HEK293 (cell line): ENCODE results near the gene KCNIP2.
A peak's percentile ranks its signal among the peaks of the same experiment; 100 is the strongest.

ENCODE experiments used
- AEBP2 ChIP-seq: fragments of 450-650 bp; formaldehyde crosslinking; IDR thresholded peaks from 2 replicates; pipeline ENCODE4 v1.5.1; 2016; ENCODE audit warnings: missing biosample characterization, missing genetic modification characterization, borderline replicate concordance
- BCL6B ChIP-seq: fragments of 450-650 bp; formaldehyde crosslinking; IDR thresholded peaks from 2 replicates; pipeline ENCODE4 v1.5.1; 2017; ENCODE audit warnings: missing biosample characterization, missing genetic modification characterization
- EGR2 ChIP-seq: fragments of 450-650 bp; formaldehyde crosslinking; IDR thresholded peaks from 2 replicates; pipeline ENCODE4 v1.5.1; 2016; ENCODE audit warnings: low read depth, missing biosample characterization, missing genetic modification characterization
- FEZF1 ChIP-seq: fragments of 450-650 bp; formaldehyde crosslinking; IDR thresholded peaks from 2 replicates; pipeline ENCODE4 v1.5.1; 2016; ENCODE audit warnings: missing biosample characterization, missing genetic modification characterization
- GLIS1 ChIP-seq: fragments of 450-650 bp; formaldehyde crosslinking; IDR thresholded peaks from 2 replicates; pipeline ENCODE4 v1.5.1; 2016; ENCODE audit warnings: missing biosample characterization, missing genetic modification characterization
- MYNN ChIP-seq: fragments of 450-650 bp; formaldehyde crosslinking; IDR thresholded peaks from 2 replicates; pipeline ENCODE4 v1.5.1; 2016; ENCODE audit warnings: missing biosample characterization, missing genetic modification characterization, borderline replicate concordance
- SP3 ChIP-seq: fragments of 450-650 bp; formaldehyde crosslinking; IDR thresholded peaks from 2 replicates; pipeline ENCODE4 v1.5.1; 2016; ENCODE audit warnings: missing biosample characterization, missing genetic modification characterization
- TRIM28 ChIP-seq: IDR thresholded peaks from 2 replicates; pipeline ENCODE4 v1.6.1; 2011; ENCODE audit warnings: low read length, control low read depth, borderline replicate concordance
- ZBTB8A ChIP-seq: fragments of 450-650 bp; formaldehyde crosslinking; IDR thresholded peaks from 2 replicates; pipeline ENCODE4 v1.5.1; 2016; ENCODE audit warnings: missing biosample characterization, missing genetic modification characterization
- ZFP3 ChIP-seq: fragments of 450-650 bp; formaldehyde crosslinking; IDR thresholded peaks from 2 replicates; pipeline ENCODE4 v1.5.1; 2016; ENCODE audit warnings: low read depth, missing biosample characterization, missing genetic modification characterization
- ZFP37 ChIP-seq: fragments of 450-650 bp; formaldehyde crosslinking; IDR thresholded peaks from 2 replicates; pipeline ENCODE4 v1.5.1; 2016; ENCODE audit warnings: missing biosample characterization, missing genetic modification characterization
- ZIC2 ChIP-seq: fragments of 450-650 bp; formaldehyde crosslinking; IDR thresholded peaks from 2 replicates; pipeline ENCODE4 v1.5.1; 2016; ENCODE audit warnings: missing biosample characterization, missing genetic modification characterization
- ZNF112 ChIP-seq: fragments of 450-650 bp; formaldehyde crosslinking; IDR thresholded peaks from 2 replicates; pipeline ENCODE4 v1.5.0; 2017; ENCODE audit warnings: missing biosample characterization, missing genetic modification characterization
- ZNF26 ChIP-seq: fragments of 450-650 bp; formaldehyde crosslinking; IDR thresholded peaks from 2 replicates; pipeline ENCODE4 v1.5.1; 2016; ENCODE audit warnings: missing biosample characterization, missing genetic modification characterization
- ZNF274 ChIP-seq, 2 experiments: fragments of 200-500 bp in 1 of 2; fragments of 450-650 bp in 1 of 2; sonication (Bioruptor generic) in 1 of 2; formaldehyde crosslinking in 1 of 2; IDR thresholded peaks; 2 replicates each; pipeline versions ENCODE4 v1.5.1 to v1.6.1; 2014 to 2016; ENCODE audit warnings: borderline replicate concordance in 1 of 2, inconsistent platforms in 1 of 2, low read length in 1 of 2, missing biosample characterization in 1 of 2, missing genetic modification characterization in 1 of 2
- ZNF292 ChIP-seq: fragments of 450-650 bp; formaldehyde crosslinking; IDR thresholded peaks from 2 replicates; pipeline ENCODE4 v1.5.1; 2016; ENCODE audit warnings: low read depth, missing biosample characterization, missing genetic modification characterization, borderline replicate concordance
- ZNF302 ChIP-seq: fragments of 450-650 bp; formaldehyde crosslinking; IDR thresholded peaks from 2 replicates; pipeline ENCODE4 v1.5.1; 2016; ENCODE audit warnings: missing biosample characterization, missing genetic modification characterization, low read depth
- ZNF324 ChIP-seq: fragments of 450-650 bp; formaldehyde crosslinking; IDR thresholded peaks from 2 replicates; pipeline ENCODE4 v1.5.1; 2016; ENCODE audit warnings: missing biosample characterization, missing genetic modification characterization
- ZNF37A ChIP-seq: fragments of 450-650 bp; IDR thresholded peaks from 2 replicates; pipeline ENCODE4 v1.5.1; 2018; ENCODE audit warnings: missing biosample characterization, missing genetic modification characterization
- ZNF488 ChIP-seq: fragments of 450-650 bp; formaldehyde crosslinking; IDR thresholded peaks from 2 replicates; pipeline ENCODE4 v1.5.1; 2016; ENCODE audit warnings: missing biosample characterization, missing genetic modification characterization
- ZNF544 ChIP-seq: fragments of 450-650 bp; formaldehyde crosslinking; IDR thresholded peaks from 2 replicates; pipeline ENCODE4 v1.5.0; 2017; ENCODE audit warnings: missing biosample characterization, missing genetic modification characterization
- ZNF561 ChIP-seq: fragments of 450-650 bp; IDR thresholded peaks from 2 replicates; pipeline ENCODE4 v1.5.1; 2018; ENCODE audit warnings: missing biosample characterization, missing genetic modification characterization, borderline replicate concordance
- ZNF580 ChIP-seq: fragments of 450-650 bp; formaldehyde crosslinking; IDR thresholded peaks from 2 replicates; pipeline ENCODE4 v1.5.1; 2016; ENCODE audit warnings: missing biosample characterization, missing genetic modification characterization
- ZNF645 ChIP-seq: fragments of 450-650 bp; formaldehyde crosslinking; IDR thresholded peaks from 2 replicates; pipeline ENCODE4; 2016; ENCODE audit warnings: missing biosample characterization, missing genetic modification characterization
- ZNF654 ChIP-seq: fragments of 450-650 bp; formaldehyde crosslinking; IDR thresholded peaks from 2 replicates; pipeline ENCODE4 v1.5.1; 2016; ENCODE audit warnings: low read depth, missing biosample characterization, missing genetic modification characterization
- ZNF677 ChIP-seq: fragments of 450-650 bp; IDR thresholded peaks from 2 replicates; pipeline ENCODE4 v1.5.0; 2018; ENCODE audit warnings: missing biosample characterization, mild to moderate bottlenecking, missing genetic modification characterization, moderate library complexity
- ZSCAN16 ChIP-seq: fragments of 450-650 bp; formaldehyde crosslinking; IDR thresholded peaks from 2 replicates; pipeline ENCODE4 v1.5.1; 2016; ENCODE audit warnings: missing biosample characterization, missing genetic modification characterization
- ZSCAN5A ChIP-seq: fragments of 450-650 bp; formaldehyde crosslinking; IDR thresholded peaks from 2 replicates; pipeline ENCODE4 v1.5.1; 2016; ENCODE audit warnings: missing biosample characterization, missing genetic modification characterization

KCNIP2 gene

GRCh38 chr10:101780818-101781654 lies 62.6 kb downstream of the KCNIP2 start (continued):
- no peak for TF ChIP-seq ZNF292
- 0 out of 2 replicates have a peak, but pooled peaks have one; percentile 63 for TF ChIP-seq ZNF561
- TF ChIP-seq EGR2 (tag by site-specific recombination) = 0 out of 2 replicates have a peak, but pooled peaks have one; percentile 9
- no peak for TF ChIP-seq ZNF645 (tag by site-specific recombination)
- no peak for TF ChIP-seq ZNF677 (tag by site-specific recombination)
- no peak for TF ChIP-seq ZNF37A
- TF ChIP-seq ZFP37 (tag by site-specific recombination) = no peak
- TF ChIP-seq SP3 = no peak
- TF ChIP-seq ZSCAN16 (tag by site-specific recombination) = no peak
- TF ChIP-seq ZNF544 = no peak
- TF ChIP-seq ZIC2 = peak; percentile 94
- no peak for TF ChIP-seq ZFP3 (tag by site-specific recombination)
- peak; percentile 28; the same call in 1 of the 2 replicates for TF ChIP-seq GLIS1
- TF ChIP-seq ZNF488 (tag by site-specific recombination) = no peak
- TF ChIP-seq ZSCAN5A (tag by site-specific recombination) = no peak
- TF ChIP-seq BCL6B (tag by site-specific recombination) = no peak
- TF ChIP-seq TRIM28 = no peak
- peak; percentile 77 for TF ChIP-seq ZNF654 (tag by site-specific recombination)
- TF ChIP-seq ZBTB8A (tag by site-specific recombination) = peak; percentile 63
- no peak for TF ChIP-seq MYNN (tag by site-specific recombination)
- TF ChIP-seq AEBP2 (tag by site-specific recombination) = no peak
- TF ChIP-seq ZNF112 = no peak
- no peak for TF ChIP-seq ZNF26 (tag by site-specific recombination)
- TF ChIP-seq ZNF302 = no peak
- no peak for TF ChIP-seq ZNF274 (IDR thresholded peaks at IDR 0.05; ENCODE audit: low read length)
- TF ChIP-seq ZNF274 (tag by site-specific recombination; IDR thresholded peaks at IDR 0.05; ENCODE audit: borderline replicate concordance) = no peak
- no peak for TF ChIP-seq ZNF324 (tag by site-specific recombination)
- TF ChIP-seq FEZF1 (tag by site-specific recombination) = no peak
- TF ChIP-seq ZNF580 (tag by site-specific recombination) = no peak
